Stimulated activated CD4-positive, alpha-beta T cell treated with anti-CD3 and anti-CD28 coated beads, Interleukin-12 subunit alpha, Interleukin-12 subunit beta, amount 100 ng/mL, for 4 hours (primary cell): ENCODE results near the gene TM4SF18.

ENCODE experiments used
- DNase-seq: peaks from one replicate; pipeline ENCODE4 v3.0.0-alpha.2; 2020

Gene TM4SF18

GRCh38 chr3:149280671-149281349, 52.6 kb downstream of the TM4SF18 start:
- DNase-seq: no peak

GRCh38 chr3:149278911-149279310, 54.5 kb downstream of the TM4SF18 start:
- DNase-seq: no peak

- no peak for DNase-seq
Observed at GRCh38 chr3:149277331-149277813, 56.1 kb downstream of the TM4SF18 start.

- no peak for DNase-seq
Observed at GRCh38 chr3:149276619-149277018, 56.8 kb downstream of the TM4SF18 start.

GRCh38 chr3:149274220-149274619, 59.2 kb downstream of the TM4SF18 start:
- DNase-seq: no peak

GRCh38 chr3:149273096-149273751, 60.2 kb downstream of the TM4SF18 start:
- DNase-seq: no peak

GRCh38 chr3:149271669-149272068, 61.8 kb downstream of the TM4SF18 start:
- no peak for DNase-seq

GRCh38 chr3:149270180-149270579, 63.3 kb downstream of the TM4SF18 start:
- DNase-seq: no peak

- DNase-seq: no peak
Observed at GRCh38 chr3:149269687-149270086, 63.7 kb downstream of the TM4SF18 start.
